ENCODE measurements around the gene RACK1.

DNA sequence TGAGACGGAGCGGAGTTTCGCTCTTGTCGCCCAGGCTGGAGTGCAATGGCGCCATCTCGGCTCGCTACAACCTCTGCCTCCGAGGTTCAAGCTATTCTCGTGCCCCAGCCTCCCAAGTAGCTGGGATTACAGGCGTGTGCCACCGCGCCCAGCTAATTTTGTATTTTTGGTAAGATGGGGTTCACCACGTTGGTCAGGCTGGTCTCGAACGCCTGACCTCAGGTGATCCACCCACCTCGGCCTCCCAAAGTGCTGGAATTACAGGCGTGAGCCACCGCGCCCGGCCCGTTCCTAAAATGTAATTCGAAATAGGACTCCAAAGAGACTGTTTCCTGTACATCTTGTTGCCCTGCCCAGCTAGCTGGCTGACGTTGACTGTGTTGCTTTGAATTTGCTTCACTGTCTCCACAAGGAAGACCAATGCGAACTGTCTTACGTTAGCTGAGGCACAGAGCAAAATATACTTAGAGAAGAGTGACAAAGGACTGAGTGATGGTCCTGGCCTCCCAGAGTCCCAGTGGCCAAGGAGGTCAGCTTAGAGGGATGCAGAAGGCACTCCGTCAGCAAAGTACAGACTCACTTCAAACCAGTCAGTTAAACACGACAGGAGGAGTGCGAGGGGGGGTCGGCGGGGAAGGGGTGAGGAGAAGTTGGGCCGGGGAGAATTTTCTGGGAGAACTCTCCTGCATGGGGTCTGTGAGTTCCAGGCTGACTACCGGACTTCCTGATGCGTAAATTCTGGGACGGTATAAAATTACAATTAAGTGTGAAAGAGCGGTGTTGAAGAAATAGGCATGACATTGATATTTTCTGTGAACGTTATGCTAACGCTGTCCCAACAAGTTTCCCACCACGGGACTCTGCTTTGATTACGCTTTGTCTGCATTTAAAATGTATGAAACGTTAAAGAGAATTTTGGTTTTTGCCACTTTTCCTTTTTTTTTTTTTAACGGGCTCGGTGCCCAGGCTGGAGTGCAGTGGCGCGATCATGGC is 27.4 kb downstream of the RACK1 start:
- TF ChIP-seq CTCF (IDR thresholded peaks at IDR 0.05 in 8 of 11, conservative IDR thresholded peaks at IDR 0.05 in 3 of 11) (no peak), POLR2A (IDR thresholded peaks at IDR 0.05) (no peak)

Measured in spleen (tissue), 7 donors.